Uterus (tissue), 2 donors: ENCODE measurements around the gene GSTO2.

ENCODE experiments used
- POLR2A ChIP-seq, 2 donors: fragments of 450-650 bp; IDR thresholded peaks; one replicate each; pipeline ENCODE4 v1.6.1; 2016; ENCODE audit warnings: antibody characterized with exemption in 2 of 2, mild to moderate bottlenecking in 1 of 2, moderate library complexity in 1 of 2
- TF ChIP-seq, protein P1 (sequence below), 4 experiments: fragments of 200-600 bp in 2 of 4; fragments of 450-650 bp in 2 of 4; sonication (generic) in 2 of 4; IDR thresholded peaks; one replicate each; pipeline ENCODE4 v1.5.1; 2016 to 2019; ENCODE audit warnings: antibody characterized with exemption in 4 of 4, mild to moderate bottlenecking in 2 of 4, moderate library complexity in 1 of 4

DNA sequence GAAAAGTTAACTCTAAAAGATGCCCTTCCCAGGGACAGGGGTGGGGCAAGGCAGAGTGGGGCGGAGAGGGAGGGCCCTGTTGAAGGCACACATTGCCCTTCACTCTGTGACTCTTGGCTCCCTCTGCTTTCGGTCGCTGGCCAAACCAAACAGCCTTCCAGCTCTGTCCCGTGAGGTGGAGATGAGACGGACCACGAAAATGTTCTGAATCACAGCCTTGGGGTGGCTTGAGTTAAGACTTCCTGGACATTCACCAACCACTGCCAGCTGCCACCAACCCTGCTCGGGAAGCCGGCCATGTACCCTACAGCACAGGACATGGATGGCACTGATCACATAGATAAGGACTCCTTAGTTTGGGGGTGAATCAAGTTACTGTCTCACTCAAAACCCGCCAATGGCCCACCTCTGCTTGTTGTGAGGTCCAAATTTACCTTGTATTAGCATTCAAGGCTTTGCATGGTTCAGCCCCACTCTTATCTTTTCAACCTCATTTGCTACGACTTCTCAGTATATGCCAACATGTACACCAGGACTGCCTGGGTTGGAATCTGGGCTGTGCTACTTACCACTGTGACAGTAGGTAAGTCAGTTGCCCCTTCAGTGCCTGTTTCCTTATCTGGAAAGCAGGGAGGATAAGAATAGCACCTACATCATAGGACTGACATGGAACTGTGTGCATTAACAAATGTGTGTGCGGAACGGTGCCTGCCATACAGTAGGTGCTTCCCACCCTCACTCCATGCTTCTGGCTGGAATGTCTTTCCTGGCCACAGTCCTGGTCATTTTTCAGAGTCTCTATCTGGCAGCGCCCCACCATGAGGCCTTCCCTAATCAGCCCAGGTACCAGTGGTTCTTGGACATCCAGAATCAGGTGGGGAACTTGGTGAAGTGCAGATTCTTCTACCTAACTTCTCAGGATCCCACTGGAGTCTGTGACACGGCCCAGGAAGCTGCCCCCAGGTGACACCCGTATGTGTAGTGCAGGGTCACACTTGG is 41.3 kb downstream of the GSTO2 start:
- TF ChIP-seq, protein P1, sequence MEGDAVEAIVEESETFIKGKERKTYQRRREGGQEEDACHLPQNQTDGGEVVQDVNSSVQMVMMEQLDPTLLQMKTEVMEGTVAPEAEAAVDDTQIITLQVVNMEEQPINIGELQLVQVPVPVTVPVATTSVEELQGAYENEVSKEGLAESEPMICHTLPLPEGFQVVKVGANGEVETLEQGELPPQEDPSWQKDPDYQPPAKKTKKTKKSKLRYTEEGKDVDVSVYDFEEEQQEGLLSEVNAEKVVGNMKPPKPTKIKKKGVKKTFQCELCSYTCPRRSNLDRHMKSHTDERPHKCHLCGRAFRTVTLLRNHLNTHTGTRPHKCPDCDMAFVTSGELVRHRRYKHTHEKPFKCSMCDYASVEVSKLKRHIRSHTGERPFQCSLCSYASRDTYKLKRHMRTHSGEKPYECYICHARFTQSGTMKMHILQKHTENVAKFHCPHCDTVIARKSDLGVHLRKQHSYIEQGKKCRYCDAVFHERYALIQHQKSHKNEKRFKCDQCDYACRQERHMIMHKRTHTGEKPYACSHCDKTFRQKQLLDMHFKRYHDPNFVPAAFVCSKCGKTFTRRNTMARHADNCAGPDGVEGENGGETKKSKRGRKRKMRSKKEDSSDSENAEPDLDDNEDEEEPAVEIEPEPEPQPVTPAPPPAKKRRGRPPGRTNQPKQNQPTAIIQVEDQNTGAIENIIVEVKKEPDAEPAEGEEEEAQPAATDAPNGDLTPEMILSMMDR (IDR thresholded peaks at IDR 0.05): no peak
- no peak for TF ChIP-seq POLR2A (IDR thresholded peaks at IDR 0.05)
